KG1 (cell line): Measurements from ENCODE around the gene FUT1.
"Not testable (repeated sequence)": the region's sequence is repeated elsewhere in the genome, so short reads cannot be mapped to it uniquely, and the experiment has no call there.

Experiments used
- DNase-seq: peaks from one replicate; lab custom pipeline; 2025; lab: John Stamatoyannopoulos, UW

FUT1 gene

GRCh38 chr19:48718106-48718505 lies 34.3 kb downstream of the FUT1 start:
- DNase-seq: not testable (repeated sequence)

- DNase-seq: no peak
Measured at GRCh38 chr19:48716562-48717291, 35.7 kb downstream of the FUT1 start.

GRCh38 chr19:48715681-48716171 lies 36.7 kb downstream of the FUT1 start:
- DNase-seq: no peak

- no peak for DNase-seq
Measured at GRCh38 chr19:48714759-48715675, 37.4 kb downstream of the FUT1 start.

- peak; percentile 100 for DNase-seq
Measured at GRCh38 chr19:48713864-48714755, 38.3 kb downstream of the FUT1 start.

- no peak for DNase-seq
Measured at GRCh38 chr19:48713041-48713863, 39.2 kb downstream of the FUT1 start.

GRCh38 chr19:48711106-48711662 lies 41.3 kb downstream of the FUT1 start:
- DNase-seq: no peak

GRCh38 chr19:48708471-48708870 lies 44.0 kb downstream of the FUT1 start:
- DNase-seq: no peak

GRCh38 chr19:48705431-48705830 lies 47.0 kb downstream of the FUT1 start:
- no peak for DNase-seq

GRCh38 chr19:48703316-48703715 lies 49.1 kb downstream of the FUT1 start:
- DNase-seq: no peak

- DNase-seq: no peak
Measured at GRCh38 chr19:48702701-48703100, 49.7 kb downstream of the FUT1 start.

- DNase-seq: no peak
Measured at GRCh38 chr19:48698046-48698445, 54.4 kb downstream of the FUT1 start.
